CD4-positive, alpha-beta T cell treated with Interferon gamma for 1 hour (primary cell): Measurements from ENCODE around the gene CALHM6.

Source experiments
- DNase-seq: peaks from one replicate; pipeline ENCODE4 v3.0.0-alpha.2; 2020

CALHM6 gene

GRCh38 chr6:116461331-116461931, at the start of gene CALHM6:
Gene CALHM6 (plus strand): TSS chr6:116461375. CDS start chr6:116461930, 555 bp downstream.
- DNase-seq = no peak

- DNase-seq = no peak
Measured at GRCh38 chr6:116412270-116412669, 48.9 kb upstream of the CALHM6 start.

- no peak for DNase-seq
Measured at GRCh38 chr6:116413357-116413756, 47.8 kb upstream of the CALHM6 start.

GRCh38 chr6:116417661-116418060, 43.5 kb upstream of the CALHM6 start:
- no peak for DNase-seq

- DNase-seq = no peak
Measured at GRCh38 chr6:116419069-116419786, 41.9 kb upstream of the CALHM6 start.

GRCh38 chr6:116420341-116420740, 40.8 kb upstream of the CALHM6 start:
- DNase-seq = no peak

- DNase-seq = no peak
Measured at GRCh38 chr6:116422238-116422637, 38.9 kb upstream of the CALHM6 start.

GRCh38 chr6:116424001-116424400, 37.2 kb upstream of the CALHM6 start:
- DNase-seq = no peak

GRCh38 chr6:116426551-116426950, 34.6 kb upstream of the CALHM6 start:
- no peak for DNase-seq

GRCh38 chr6:116429111-116429510, 32.1 kb upstream of the CALHM6 start:
- no peak for DNase-seq

- no peak for DNase-seq
Measured at GRCh38 chr6:116430860-116431259, 30.3 kb upstream of the CALHM6 start.

GRCh38 chr6:116431964-116432595, 29.1 kb upstream of the CALHM6 start:
- DNase-seq = no peak

- no peak for DNase-seq
Measured at GRCh38 chr6:116433206-116433712, 27.9 kb upstream of the CALHM6 start.

- no peak for DNase-seq
Measured at GRCh38 chr6:116434056-116434725, 27.0 kb upstream of the CALHM6 start.

GRCh38 chr6:116436586-116436985, 24.6 kb upstream of the CALHM6 start:
- DNase-seq = no peak

GRCh38 chr6:116437656-116438055, 23.5 kb upstream of the CALHM6 start:
- no peak for DNase-seq

- no peak for DNase-seq
Measured at GRCh38 chr6:116438590-116439448, 22.4 kb upstream of the CALHM6 start.

- no peak for DNase-seq
Measured at GRCh38 chr6:116439522-116440051, 21.6 kb upstream of the CALHM6 start.

- DNase-seq = no peak
Measured at GRCh38 chr6:116443105-116443504, 18.1 kb upstream of the CALHM6 start.

- no peak for DNase-seq
Measured at GRCh38 chr6:116444092-116444491, 17.1 kb upstream of the CALHM6 start.

GRCh38 chr6:116444575-116444974, 16.6 kb upstream of the CALHM6 start:
- no peak for DNase-seq

- no peak for DNase-seq
Measured at GRCh38 chr6:116445102-116445501, 16.1 kb upstream of the CALHM6 start.
